D721Med (cell line): Measurements from ENCODE around the gene R3HDM1.

Experiments
- DNase-seq: peaks from one replicate; pipeline ENCODE4 v3.0.0; 2011; ENCODE audit warnings: low spot score; ENCODE audit not compliant: insufficient read length
- FAIRE-seq: peaks from 2 replicates; lab custom pipeline; 2011; peaks lifted over from hg19 to GRCh38; lab: Jason Lieb, UNC
- TF ChIP-seq, protein P1 (sequence below): IDR thresholded peaks from 2 replicates; pipeline ENCODE4 v1.5.1; 2012; ENCODE audit warnings: mild to moderate bottlenecking, control low read depth; ENCODE audit not compliant: insufficient read depth; ENCODE audit errors: missing control alignments

The R3HDM1 gene

GRCh38 chr2:135768863-135769262, 237.6 kb downstream of the R3HDM1 start:
- no peak for FAIRE-seq
- DNase-seq = no peak
- TF ChIP-seq, protein P1, sequence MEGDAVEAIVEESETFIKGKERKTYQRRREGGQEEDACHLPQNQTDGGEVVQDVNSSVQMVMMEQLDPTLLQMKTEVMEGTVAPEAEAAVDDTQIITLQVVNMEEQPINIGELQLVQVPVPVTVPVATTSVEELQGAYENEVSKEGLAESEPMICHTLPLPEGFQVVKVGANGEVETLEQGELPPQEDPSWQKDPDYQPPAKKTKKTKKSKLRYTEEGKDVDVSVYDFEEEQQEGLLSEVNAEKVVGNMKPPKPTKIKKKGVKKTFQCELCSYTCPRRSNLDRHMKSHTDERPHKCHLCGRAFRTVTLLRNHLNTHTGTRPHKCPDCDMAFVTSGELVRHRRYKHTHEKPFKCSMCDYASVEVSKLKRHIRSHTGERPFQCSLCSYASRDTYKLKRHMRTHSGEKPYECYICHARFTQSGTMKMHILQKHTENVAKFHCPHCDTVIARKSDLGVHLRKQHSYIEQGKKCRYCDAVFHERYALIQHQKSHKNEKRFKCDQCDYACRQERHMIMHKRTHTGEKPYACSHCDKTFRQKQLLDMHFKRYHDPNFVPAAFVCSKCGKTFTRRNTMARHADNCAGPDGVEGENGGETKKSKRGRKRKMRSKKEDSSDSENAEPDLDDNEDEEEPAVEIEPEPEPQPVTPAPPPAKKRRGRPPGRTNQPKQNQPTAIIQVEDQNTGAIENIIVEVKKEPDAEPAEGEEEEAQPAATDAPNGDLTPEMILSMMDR = no peak

- TF ChIP-seq, protein P1 = no peak
- no peak for DNase-seq
- no peak for FAIRE-seq
Observed at GRCh38 chr2:135773319-135773718, 242.0 kb downstream of the R3HDM1 start.

DNA sequence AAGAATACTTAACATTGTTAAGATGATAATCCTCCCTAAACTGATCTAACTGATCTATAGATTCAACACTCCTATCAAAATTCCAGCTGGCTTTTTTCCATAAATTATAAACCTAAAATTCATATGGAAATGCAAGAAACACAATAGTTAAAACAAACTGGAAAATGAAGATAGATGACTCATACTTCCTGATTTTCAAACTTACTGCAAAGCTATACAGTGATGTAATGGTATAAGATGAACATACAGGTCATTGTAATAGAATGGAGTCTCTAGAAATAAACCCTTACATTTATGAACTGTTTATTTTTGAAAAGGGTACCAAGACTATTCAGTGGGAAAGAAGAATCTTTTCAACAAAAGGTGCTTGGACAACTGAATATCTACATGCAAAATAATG, 242.6 kb downstream of the R3HDM1 start:
- peak; percentile 51 for FAIRE-seq
- no peak for DNase-seq
- TF ChIP-seq, protein P1 = no peak
